NCI-H1436 (cell line): ENCODE results near the gene FRAS1.

Source experiments
- DNase-seq: peaks from one replicate; lab custom pipeline; 2025; lab: John Stamatoyannopoulos, UW

FRAS1 gene

DNA sequence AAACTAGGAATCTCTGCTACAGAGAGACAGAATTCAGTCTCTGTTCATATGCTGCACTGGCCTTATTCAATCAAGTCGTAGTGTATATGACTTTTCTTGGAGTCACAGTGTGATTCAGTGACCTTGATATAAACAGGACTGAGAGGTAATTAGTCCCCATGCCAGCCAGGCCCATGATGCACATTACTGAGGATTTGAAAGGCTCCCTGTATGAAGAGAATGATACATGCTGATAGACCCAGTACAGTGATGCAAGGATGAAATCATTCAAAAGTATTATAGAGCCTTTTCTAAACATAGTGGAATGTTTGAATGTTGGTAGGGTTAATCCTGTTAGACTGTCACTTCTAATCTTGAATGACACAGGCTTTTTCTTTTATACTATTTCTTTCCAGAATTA, 528.5 kb downstream of the FRAS1 start:
- DNase-seq, result no peak

DNA sequence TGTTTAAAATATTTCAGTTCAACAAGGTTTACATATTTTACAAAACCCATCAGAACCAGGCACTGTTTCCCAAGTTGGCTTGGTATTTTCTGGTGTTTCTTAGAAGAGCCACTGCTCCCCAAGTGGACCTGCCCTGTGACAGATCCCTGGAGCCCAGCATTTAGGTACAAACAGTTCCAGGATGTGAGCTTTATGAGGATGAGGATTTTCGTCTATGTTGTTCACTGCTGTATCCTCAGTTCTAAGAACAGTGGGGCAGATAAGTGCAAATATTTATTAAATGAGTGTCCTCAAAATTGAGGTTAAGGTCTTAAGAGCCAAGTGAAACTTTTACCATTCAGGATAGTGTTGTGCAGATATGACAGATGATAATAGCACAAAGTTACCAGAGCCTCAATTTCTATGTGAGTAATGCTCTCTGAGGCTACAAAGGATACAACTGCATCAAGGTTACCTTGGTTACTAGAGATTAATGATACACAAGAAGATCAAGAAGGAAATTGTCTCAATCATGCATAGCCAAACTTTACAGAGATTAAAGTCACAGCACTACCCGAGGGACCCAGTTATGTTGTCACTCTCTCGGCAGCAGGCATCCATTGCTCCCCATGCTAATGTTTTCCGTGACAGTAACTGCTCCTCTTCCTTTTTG, 531.9 kb downstream of the FRAS1 start:
- no peak for DNase-seq

DNA sequence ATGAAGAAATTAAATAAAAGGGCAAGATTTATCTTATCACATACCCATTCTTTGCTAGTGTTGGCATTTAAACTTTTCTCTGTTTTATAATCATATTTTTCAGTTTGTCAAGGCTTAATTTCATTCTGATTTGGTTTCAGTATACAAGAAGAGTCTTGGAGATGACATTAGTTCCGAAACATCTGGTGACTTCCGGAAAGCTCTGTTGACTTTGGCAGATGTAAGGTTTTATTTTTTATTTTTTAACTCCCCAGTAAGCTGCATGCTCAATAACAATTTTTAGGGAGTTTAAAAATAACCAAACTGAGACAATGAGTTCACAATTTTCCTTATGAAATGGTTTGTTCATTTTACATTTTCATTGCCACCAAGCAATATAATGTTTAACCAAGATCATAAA, 534.3 kb downstream of the FRAS1 start:
- no peak for DNase-seq

DNA sequence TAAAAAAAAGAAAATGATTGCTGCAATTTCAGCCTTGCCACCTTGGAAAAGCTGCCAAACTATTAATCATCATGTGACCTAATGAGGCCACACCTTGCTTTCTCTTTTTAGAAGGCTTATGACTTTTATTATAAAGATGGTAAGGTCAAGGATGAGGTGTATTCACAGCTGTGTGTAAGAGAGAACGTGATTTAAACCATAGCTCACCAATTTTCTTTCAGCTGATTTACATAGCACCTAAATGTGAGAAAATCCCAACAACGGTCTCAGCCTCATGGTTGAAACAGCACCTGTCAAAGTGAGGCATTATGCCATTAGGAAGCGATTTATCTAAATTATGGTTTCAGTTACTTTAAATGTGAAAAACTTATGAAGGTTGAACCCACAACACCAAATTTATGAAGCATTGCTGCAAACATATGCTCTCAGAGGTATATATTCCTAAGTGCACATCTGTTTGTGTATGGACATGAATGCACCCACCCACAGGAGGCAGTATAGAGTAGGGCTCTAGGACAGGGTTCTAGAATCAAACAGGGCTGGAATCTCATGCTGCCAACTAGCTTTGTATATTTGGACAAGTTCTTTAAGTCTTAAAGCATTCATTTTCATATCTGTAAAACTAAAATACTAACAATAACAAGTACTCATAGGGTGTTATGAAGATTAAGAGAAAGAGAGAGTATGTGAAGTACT, 535.1 kb downstream of the FRAS1 start:
- no peak for DNase-seq
